GM19238 (cell line): ENCODE results near the gene PSMC4.

ENCODE experiments used
- DNase-seq: peaks from one replicate; pipeline ENCODE4 v3.0.0; 2011; ENCODE audit warnings: low spot score; ENCODE audit not compliant: insufficient read length

The PSMC4 gene

GRCh38 chr19:39987167-39987566, 16.2 kb downstream of the PSMC4 start:
- no peak for DNase-seq

GRCh38 chr19:39987596-39987995, 16.6 kb downstream of the PSMC4 start:
- no peak for DNase-seq

GRCh38 chr19:39993605-39994004, 22.6 kb downstream of the PSMC4 start:
- DNase-seq = no peak

- no peak for DNase-seq
These were observed 23.4 kb downstream of the PSMC4 start for GRCh38 chr19:39994361-39994760.

- DNase-seq = no peak
These were observed 24.8 kb downstream of the PSMC4 start for GRCh38 chr19:39995794-39996193.

- peak; percentile 11 for DNase-seq
These were observed 25.3 kb downstream of the PSMC4 start for GRCh38 chr19:39996218-39996810.

GRCh38 chr19:39996811-39997637, 26.1 kb downstream of the PSMC4 start, which contains the start of gene ZNF546:
Gene ZNF546, plus strand, starts transcription at chr19:39997060. Its CDS starts 1,267 bp downstream, at chr19:39998327.
- peak; percentile 83 for DNase-seq

GRCh38 chr19:39997638-39998216, 26.8 kb downstream of the PSMC4 start:
- no peak for DNase-seq

GRCh38 chr19:39998501-39998900, 27.5 kb downstream of the PSMC4 start:
- DNase-seq = no peak

GRCh38 chr19:40005691-40006272, 34.8 kb downstream of the PSMC4 start:
- DNase-seq = no peak

- DNase-seq = no peak
These were observed 35.3 kb downstream of the PSMC4 start for GRCh38 chr19:40006273-40006691.

- DNase-seq = no peak
These were observed 38.7 kb downstream of the PSMC4 start for GRCh38 chr19:40009674-40010073.

GRCh38 chr19:40013991-40014390, 43.0 kb downstream of the PSMC4 start:
- DNase-seq = no peak

- no peak for DNase-seq
These were observed 53.0 kb downstream of the PSMC4 start for GRCh38 chr19:40023969-40024368.

GRCh38 chr19:40025938-40026596, 55.1 kb downstream of the PSMC4 start:
- no peak for DNase-seq

GRCh38 chr19:40026597-40026970, 55.6 kb downstream of the PSMC4 start:
- DNase-seq = no peak
